Measurements from ENCODE around the gene MYOG. TPM values are rescaled to one million over a fixed set of nuclear protein-coding genes. Genes with fewer than 3 reads are reported as not detected.

The MYOG gene
- polyA plus RNA-seq (2013, experiment 1 of 2), result 0.37 TPM
- not detected for polyA plus RNA-seq (2013, experiment 2 of 2)

DNA sequence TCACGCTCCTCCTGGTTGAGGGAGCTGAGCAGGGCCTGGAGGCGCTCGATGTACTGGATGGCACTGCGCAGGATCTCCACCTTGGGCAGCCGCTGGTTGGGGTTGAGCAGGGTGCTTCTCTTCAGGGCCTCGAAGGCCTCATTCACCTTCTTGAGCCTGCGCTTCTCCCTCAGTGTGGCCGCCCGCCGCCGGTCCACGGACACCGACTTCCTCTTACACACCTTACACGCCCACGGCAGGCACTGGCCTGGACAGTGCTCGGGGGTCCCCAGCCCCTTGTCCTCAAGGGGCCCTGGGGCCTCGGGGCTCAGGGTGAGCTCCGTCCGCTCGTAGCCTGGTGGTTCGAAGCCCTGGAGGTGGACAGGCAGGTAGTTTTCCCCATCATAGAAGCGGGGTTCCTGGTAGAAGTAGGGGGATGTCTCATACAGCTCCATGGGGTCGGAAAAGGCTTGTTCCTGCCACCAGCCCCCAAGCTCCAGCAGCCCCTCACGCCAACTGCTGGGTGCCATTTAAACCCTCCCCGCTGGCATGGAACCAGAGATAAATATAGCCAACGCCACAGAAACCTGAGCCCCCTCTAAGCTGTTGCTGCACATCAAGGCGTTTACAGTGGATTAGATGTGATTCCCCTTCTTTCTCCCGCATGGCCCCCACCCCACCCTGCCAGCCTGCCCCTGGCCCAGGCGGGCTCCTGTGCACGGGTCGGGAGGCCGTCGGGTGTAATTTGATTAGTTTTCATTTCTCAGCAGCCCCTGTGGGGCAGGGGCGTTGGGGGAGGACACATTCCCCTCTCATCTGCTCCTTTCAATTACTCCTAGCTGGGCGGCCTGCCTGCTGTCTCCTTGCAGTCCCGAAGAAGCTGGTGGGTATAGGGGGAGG, at the start of gene MYOG:
MYOG (minus strand) TSS at position 485 of the 879 bp plus-strand sequence; CDS start at position 434, 51 bp downstream.
- Histone ChIP-seq H3K9me3 (ENCODE audit: control insufficient read depth, low read length) (no peaks in the 10 kb centered on the region), H3K27ac (ENCODE audit: low read depth, low read length, severe bottlenecking) (no peak within 1 kb of the TSS), H3K4me3 (ENCODE audit: extremely low read depth, insufficient read depth, low read length, poor library complexity, severe bottlenecking) (no peak within 1 kb of the TSS), H3K36me3 (ENCODE audit: control insufficient read depth, insufficient read depth, low read length) (no peaks in the 10 kb centered on the region), H3K4me1 (ENCODE audit: control insufficient read depth, insufficient read depth, low read length, poor library complexity, severe bottlenecking) (no peaks in the 10 kb centered on the region)
- 94 to 96% methylated on average over 22 to 24 of the region's 36 CpGs for WGBS, 2 experiments (ENCODE audit: insufficient coverage in 2 of 2)

DNA sequence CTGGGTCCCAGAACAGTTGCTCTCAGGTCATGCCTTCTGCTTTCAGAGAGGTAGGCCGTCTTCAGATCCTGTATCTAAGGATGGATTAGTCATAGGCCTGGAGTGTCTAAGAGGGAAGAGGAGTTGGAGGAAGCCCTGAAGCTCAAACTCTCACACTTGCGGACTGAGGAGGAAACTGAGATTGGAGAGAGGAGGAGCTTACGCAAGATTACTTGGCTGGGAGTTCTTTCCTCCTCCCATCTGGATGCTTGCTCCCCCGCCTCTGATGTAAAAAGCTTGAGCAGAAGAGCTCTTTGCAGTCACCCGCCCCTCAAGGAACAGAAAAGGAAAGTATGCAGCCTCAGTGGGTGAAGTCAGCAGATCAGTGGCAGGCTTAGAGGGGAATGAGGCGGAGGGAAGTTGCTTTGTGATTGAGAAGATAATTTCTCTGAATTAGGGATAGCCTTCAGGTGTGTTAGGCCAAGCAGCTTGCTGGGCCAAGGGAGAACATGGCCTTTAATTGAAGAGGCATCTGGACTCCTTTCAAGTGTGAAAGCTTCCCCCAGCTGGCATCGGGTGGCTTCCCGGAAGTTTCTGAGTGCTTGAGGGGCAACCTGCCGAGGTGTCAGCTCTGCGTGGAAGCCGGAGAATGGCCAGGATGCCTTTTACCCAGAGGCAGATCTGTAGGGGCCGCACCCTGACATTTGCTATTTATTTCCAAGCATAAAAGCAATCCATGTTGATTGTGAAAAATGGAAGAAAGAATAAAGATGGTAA, 48.3 kb upstream of the MYOG start:
- H3K9me3 ChIP-seq (ENCODE audit: control insufficient read depth, low read length), result no peaks in the 10 kb centered on the region
- H3K27ac ChIP-seq (ENCODE audit: low read depth, low read length, severe bottlenecking), result no peak overlapping the region
- H3K4me1 ChIP-seq (ENCODE audit: control insufficient read depth, insufficient read depth, low read length, poor library complexity, severe bottlenecking), result peaks cover 34% of the 10 kb centered on the region
- H3K36me3 ChIP-seq (ENCODE audit: control insufficient read depth, insufficient read depth, low read length), result peaks cover 29% of the 10 kb centered on the region
- no peak overlapping the region for H3K4me3 ChIP-seq (ENCODE audit: extremely low read depth, insufficient read depth, low read length, poor library complexity, severe bottlenecking)
- WGBS, 2 experiments (ENCODE audit: insufficient coverage in 2 of 2), result 65% methylated on average over 7 to 8 of the region's 12 CpGs

DNA sequence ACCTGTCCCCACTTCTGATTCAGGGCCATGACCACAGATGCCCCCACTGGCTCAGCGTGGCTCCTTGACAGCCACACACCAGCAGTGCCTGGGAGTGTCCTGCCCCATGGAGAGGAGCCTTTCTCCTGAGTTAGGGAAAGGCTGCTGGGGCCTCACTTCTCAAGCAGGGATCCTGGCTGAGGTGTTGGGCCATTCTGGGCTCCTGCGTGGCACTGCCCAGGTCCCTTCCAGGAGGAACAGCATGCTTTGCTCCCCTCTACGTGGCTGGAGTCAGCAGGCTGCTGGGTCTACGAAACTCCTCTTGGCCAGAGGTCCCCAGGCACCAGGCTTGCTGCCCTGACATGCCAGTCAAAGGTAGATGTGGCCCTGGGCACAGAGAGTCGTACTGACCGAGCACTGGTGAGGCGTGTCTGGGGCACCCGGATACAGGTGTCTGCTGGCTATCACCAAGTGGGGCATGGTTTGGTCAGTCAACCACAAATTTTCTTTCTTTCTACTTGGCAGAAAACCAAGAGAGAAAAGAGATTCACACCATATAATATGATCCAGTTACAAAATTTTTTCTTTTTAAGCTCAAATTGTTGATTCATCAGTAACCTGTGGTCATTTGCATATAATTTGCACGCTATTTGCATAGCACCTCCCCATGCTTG, 45.9 kb upstream of the MYOG start:
- H3K4me3 ChIP-seq (ENCODE audit: extremely low read depth, insufficient read depth, low read length, poor library complexity, severe bottlenecking), result no peak overlapping the region
- H3K27ac ChIP-seq (ENCODE audit: low read depth, low read length, severe bottlenecking), result no peak overlapping the region
- WGBS, 2 experiments (ENCODE audit: insufficient coverage in 2 of 2), result 94% methylated on average over 8 to 9 of the region's 9 CpGs
- peaks cover 24% of the 10 kb centered on the region for H3K36me3 ChIP-seq (ENCODE audit: control insufficient read depth, insufficient read depth, low read length)
- H3K9me3 ChIP-seq (ENCODE audit: control insufficient read depth, low read length), result no peaks in the 10 kb centered on the region
- H3K4me1 ChIP-seq (ENCODE audit: control insufficient read depth, insufficient read depth, low read length, poor library complexity, severe bottlenecking), result peaks cover 39% of the 10 kb centered on the region

DNA sequence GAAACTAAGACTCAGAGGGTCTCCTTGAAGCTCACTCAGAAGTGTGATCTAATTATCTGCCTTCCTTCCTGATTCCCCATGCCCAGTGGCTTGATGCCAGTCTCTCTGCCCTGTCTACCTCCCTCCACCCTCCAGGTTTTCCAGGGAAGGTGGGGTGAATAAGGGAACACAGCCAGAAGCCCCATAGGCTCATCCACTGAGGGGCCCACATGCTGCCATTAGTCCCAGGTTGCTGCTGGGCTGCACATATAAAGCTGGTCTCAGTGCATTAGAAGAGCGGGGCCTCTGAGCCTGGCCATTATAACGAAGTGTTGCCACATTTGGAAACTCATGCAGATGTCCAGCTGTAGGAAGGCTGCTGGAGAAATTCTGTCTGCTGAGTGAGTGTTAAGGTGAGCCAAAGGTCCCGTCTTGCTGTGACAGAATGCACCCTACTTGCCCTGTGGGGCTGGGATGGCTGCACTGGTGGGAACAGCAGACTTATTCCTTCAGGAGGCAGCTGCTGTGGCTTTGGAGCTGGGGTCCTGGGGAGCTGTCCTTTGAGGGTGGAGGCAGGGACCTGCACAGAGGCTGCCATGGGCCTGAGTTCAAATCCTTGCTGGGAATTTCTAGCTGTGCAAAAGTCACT, 44.7 kb upstream of the MYOG start:
- WGBS, 2 experiments (ENCODE audit: insufficient coverage in 2 of 2), result 96% methylated on average over 2 to 3 of the region's 3 CpGs
- H3K36me3 ChIP-seq (ENCODE audit: control insufficient read depth, insufficient read depth, low read length), result peaks cover 24% of the 10 kb centered on the region
- H3K9me3 ChIP-seq (ENCODE audit: control insufficient read depth, low read length), result no peaks in the 10 kb centered on the region
- no peak overlapping the region for H3K4me3 ChIP-seq (ENCODE audit: extremely low read depth, insufficient read depth, low read length, poor library complexity, severe bottlenecking)
- H3K27ac ChIP-seq (ENCODE audit: low read depth, low read length, severe bottlenecking), result no peak overlapping the region
- peaks cover 43% of the 10 kb centered on the region for H3K4me1 ChIP-seq (ENCODE audit: control insufficient read depth, insufficient read depth, low read length, poor library complexity, severe bottlenecking)

DNA sequence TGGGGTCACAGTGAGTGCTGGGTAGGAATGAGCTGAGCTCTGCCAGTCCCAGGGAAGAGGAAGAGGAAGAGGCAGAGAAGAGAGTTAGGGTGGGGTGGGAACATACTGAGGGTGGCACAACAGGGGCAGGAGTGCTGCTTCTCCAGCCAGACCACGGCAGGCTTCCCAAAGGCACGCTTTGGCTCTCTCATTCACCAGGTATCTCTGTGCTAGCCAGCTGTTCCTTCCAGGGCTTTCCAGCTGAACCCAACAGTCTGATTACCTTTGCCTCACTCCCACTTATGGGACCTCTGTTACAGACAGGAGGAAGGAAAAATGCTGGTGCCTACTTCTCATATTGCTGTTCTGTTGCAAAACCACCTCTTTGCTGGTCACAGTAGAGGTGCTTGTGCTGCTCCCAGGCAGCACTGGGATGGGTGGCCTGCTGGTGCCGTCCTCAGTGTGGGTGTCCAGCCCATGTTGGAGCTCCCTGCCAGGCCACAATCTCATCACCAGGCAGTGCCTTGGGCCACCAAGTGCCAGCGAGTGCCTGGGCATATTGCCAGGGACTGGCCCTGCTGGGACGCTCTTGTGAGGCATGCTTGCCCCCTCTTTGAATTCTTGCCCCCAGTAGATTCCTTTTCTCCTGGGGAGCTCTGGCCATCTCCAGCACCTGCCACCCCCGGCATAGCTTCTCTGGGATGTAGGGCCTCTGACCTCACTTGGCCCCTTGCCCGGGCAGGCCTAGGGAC, 43.9 kb upstream of the MYOG start:
- 79 to 98% methylated on average over 3 to 7 of the region's 7 CpGs for WGBS, 2 experiments (ENCODE audit: insufficient coverage in 2 of 2)
- peaks cover 48% of the 10 kb centered on the region for H3K4me1 ChIP-seq (ENCODE audit: control insufficient read depth, insufficient read depth, low read length, poor library complexity, severe bottlenecking)
- no peaks in the 10 kb centered on the region for H3K9me3 ChIP-seq (ENCODE audit: control insufficient read depth, low read length)
- no peak overlapping the region for H3K27ac ChIP-seq (ENCODE audit: low read depth, low read length, severe bottlenecking)
- H3K4me3 ChIP-seq (ENCODE audit: extremely low read depth, insufficient read depth, low read length, poor library complexity, severe bottlenecking), result no peak overlapping the region
- peaks cover 18% of the 10 kb centered on the region for H3K36me3 ChIP-seq (ENCODE audit: control insufficient read depth, insufficient read depth, low read length)

DNA sequence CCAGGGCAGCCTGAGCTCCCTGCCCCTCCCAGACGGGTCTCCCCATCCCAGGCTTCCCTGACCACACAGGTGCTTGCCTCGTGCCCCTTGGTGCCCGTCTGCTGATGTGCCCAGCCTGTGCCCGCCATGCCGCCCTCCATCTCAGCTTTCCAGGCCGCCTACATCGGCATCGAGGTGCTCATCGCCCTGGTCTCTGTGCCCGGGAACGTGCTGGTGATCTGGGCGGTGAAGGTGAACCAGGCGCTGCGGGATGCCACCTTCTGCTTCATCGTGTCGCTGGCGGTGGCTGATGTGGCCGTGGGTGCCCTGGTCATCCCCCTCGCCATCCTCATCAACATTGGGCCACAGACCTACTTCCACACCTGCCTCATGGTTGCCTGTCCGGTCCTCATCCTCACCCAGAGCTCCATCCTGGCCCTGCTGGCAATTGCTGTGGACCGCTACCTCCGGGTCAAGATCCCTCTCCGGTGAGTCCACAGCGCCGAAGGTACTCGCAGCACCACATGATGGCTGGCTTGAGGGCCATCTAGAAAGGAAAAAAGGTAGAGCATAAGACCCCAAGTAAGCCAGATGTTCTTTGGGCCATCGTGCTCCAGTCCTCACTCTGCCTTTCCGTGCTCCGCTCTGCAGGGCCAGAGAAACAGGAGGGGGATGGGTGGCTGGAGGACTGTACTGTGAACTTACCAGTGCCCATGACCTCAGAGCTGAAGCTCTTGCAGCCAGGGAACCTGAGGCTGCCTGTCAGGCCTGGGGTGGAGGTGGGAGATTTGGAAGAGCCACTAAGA, 43.1 kb upstream of the MYOG start:
- WGBS, 2 experiments (ENCODE audit: insufficient coverage in 2 of 2), result 93 to 96% methylated on average over 26 to 29 of the region's 29 CpGs
- Histone ChIP-seq H3K4me1 (ENCODE audit: control insufficient read depth, insufficient read depth, low read length, poor library complexity, severe bottlenecking) (peaks cover 41% of the 10 kb centered on the region), H3K4me3 (ENCODE audit: extremely low read depth, insufficient read depth, low read length, poor library complexity, severe bottlenecking) (peak overlapping the region; percentile 43), H3K36me3 (ENCODE audit: control insufficient read depth, insufficient read depth, low read length) (peaks cover 18% of the 10 kb centered on the region), H3K9me3 (ENCODE audit: control insufficient read depth, low read length) (no peaks in the 10 kb centered on the region), H3K27ac (ENCODE audit: low read depth, low read length, severe bottlenecking) (no peak overlapping the region)

DNA sequence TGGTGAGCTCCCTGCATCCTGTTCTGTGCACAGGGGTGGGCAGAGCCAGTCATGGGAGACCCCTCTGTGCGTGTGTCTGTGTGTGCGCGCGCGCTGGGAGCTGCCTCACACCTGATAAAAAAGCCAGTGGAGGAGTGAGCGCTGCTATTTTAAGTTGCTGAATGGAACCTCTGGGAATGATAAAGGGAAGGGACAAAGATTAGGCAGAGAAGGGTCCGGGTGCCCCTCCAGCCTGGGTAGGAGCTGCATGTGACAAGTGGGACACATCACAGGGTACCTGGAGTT, 42.6 kb upstream of the MYOG start:
- 20 to 26% methylated on average over 6 to 7 of the region's 7 CpGs for WGBS, 2 experiments (ENCODE audit: insufficient coverage in 2 of 2)
- H3K27ac ChIP-seq (ENCODE audit: low read depth, low read length, severe bottlenecking), result no peak overlapping the region

DNA sequence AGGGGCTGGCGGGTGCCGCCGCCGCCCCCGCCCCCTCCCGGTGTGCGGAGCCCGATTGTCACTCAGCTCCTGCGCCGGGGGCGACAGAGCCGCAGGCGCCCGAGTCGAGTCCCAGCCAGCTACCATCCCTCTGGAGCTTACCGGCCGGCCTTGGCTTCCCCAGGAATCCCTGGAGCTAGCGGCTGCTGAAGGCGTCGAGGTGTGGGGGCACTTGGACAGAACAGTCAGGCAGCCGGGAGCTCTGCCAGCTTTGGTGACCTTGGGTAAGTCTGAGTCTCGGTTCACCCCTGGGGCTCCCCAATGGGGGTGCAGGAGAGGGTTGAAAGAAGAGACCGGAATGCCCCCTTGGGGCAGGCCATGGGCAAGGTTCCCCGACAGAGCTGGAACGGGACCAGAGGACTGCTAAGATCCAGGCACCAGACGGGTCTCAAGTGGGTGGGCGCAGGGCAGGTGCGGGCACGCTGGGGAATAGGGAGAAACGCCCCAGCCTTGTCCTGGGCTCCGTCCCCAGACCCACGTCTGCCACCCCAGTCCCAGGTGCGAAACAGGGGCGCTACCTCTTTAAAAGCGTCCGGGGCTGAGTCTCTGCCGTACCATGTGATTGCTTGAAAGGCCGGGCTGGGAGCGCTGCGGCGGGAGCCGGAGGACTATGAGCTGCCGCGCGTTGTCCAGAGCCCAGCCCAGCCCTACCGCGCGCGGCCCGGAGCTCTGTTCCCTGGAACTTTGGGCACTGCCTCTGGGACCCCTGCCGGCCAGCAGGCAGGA, 42.0 kb upstream of the MYOG start, which contains the start of gene ADORA1:
ADORA1 (plus strand) TSS at position 61 of the 765 bp plus-strand sequence. CDS start 1,116 bp downstream, outside the sequence.
- H3K27ac ChIP-seq (ENCODE audit: low read depth, low read length, severe bottlenecking), result peak within 1 kb of the TSS; percentile 10
- WGBS, 2 experiments (ENCODE audit: insufficient coverage in 2 of 2), result 1% methylated on average over 39 to 42 of the region's 51 CpGs

More for the DNA sequence above, 42.6 kb upstream of the MYOG start:
- Histone ChIP-seq H3K36me3 (ENCODE audit: control insufficient read depth, insufficient read depth, low read length) (peaks cover 16% of the 10 kb centered on the region), H3K4me1 (ENCODE audit: control insufficient read depth, insufficient read depth, low read length, poor library complexity, severe bottlenecking) (peaks cover 36% of the 10 kb centered on the region), H3K9me3 (ENCODE audit: control insufficient read depth, low read length) (no peaks in the 10 kb centered on the region), H3K4me3 (ENCODE audit: extremely low read depth, insufficient read depth, low read length, poor library complexity, severe bottlenecking) (peak overlapping the region; percentile 43)

More for the DNA sequence above, 42.0 kb upstream of the MYOG start, which contains the start of gene ADORA1:
- Histone ChIP-seq H3K36me3 (ENCODE audit: control insufficient read depth, insufficient read depth, low read length) (peaks cover 15% of the 10 kb centered on the region), H3K9me3 (ENCODE audit: control insufficient read depth, low read length) (no peaks in the 10 kb centered on the region), H3K4me3 (ENCODE audit: extremely low read depth, insufficient read depth, low read length, poor library complexity, severe bottlenecking) (peak within 1 kb of the TSS; percentile 43), H3K4me1 (ENCODE audit: control insufficient read depth, insufficient read depth, low read length, poor library complexity, severe bottlenecking) (peaks cover 33% of the 10 kb centered on the region)

All from mesodermal cell (in vitro differentiated cells).